ENCODE measurements around the gene SNRNP70.

SNRNP70 gene

GRCh38 chr19:49133621-49134454, 48.6 kb downstream of the SNRNP70 start:
- no peak overlapping the region for H3K4me2 ChIP-seq (ENCODE audit: low read length)
- TF ChIP-seq EZH2phosphoT487 (IDR thresholded peaks at IDR 0.05; ENCODE audit: borderline replicate concordance, low read length), result no peak
- no peak for TF ChIP-seq CTCF (IDR thresholded peaks at IDR 0.05; ENCODE audit: low read depth, low read length, poor library complexity, severe bottlenecking)
- no peaks in the 10 kb centered on the region for H3K9me3 ChIP-seq (ENCODE audit: control insufficient read depth, insufficient read depth, low read length)
- H3F3A ChIP-seq (ENCODE audit: control insufficient read depth, insufficient read depth), result 0 out of 2 replicates have a peak, but pooled peaks cover 3% of the 10 kb centered on the region
- no peaks in the 10 kb centered on the region for H3K79me2 ChIP-seq (ENCODE audit: control insufficient read depth, low read length)
- peaks cover 6% of the 10 kb centered on the region for H3K4me1 ChIP-seq (ENCODE audit: control insufficient read depth, low read length)
- H3K4me3 ChIP-seq (ENCODE audit: low read length), result no peak overlapping the region
- no peak overlapping the region for H3K27ac ChIP-seq (ENCODE audit: low read depth, low read length)
- no peaks in the 10 kb centered on the region for H3K27me3 ChIP-seq (ENCODE audit: control insufficient read depth, low read length)
- no peaks in the 10 kb centered on the region for H3K9me2 ChIP-seq (replicated peaks; ENCODE audit: control insufficient read depth, low read length)
- no peaks in the 10 kb centered on the region for H3K36me3 ChIP-seq (ENCODE audit: control insufficient read depth, low read length)
- no peaks in the 10 kb centered on the region for H4K20me1 ChIP-seq (ENCODE audit: control insufficient read depth, insufficient read depth, low read depth, low read length)

- Histone ChIP-seq H4K20me1 (ENCODE audit: control insufficient read depth, insufficient read depth, low read depth, low read length) (no peaks in the 10 kb centered on the region), H3K9me3 (ENCODE audit: control insufficient read depth, insufficient read depth, low read length) (no peaks in the 10 kb centered on the region), H3K4me1 (ENCODE audit: control insufficient read depth, low read length) (peaks cover 3% of the 10 kb centered on the region; the same call in 1 of the 2 replicates), H3K27me3 (ENCODE audit: control insufficient read depth, low read length) (no peaks in the 10 kb centered on the region), H3K79me2 (ENCODE audit: control insufficient read depth, low read length) (no peaks in the 10 kb centered on the region), H3K4me3 (ENCODE audit: low read length) (no peak overlapping the region), H3K9me2 (replicated peaks; ENCODE audit: control insufficient read depth, low read length) (no peaks in the 10 kb centered on the region), H3K27ac (ENCODE audit: low read depth, low read length) (no peak overlapping the region), H3F3A (ENCODE audit: control insufficient read depth, insufficient read depth) (0 out of 2 replicates have a peak, but pooled peaks cover 3% of the 10 kb centered on the region), H3K36me3 (ENCODE audit: control insufficient read depth, low read length) (no peaks in the 10 kb centered on the region), H3K4me2 (ENCODE audit: low read length) (no peak overlapping the region)
- TF ChIP-seq EZH2phosphoT487 (IDR thresholded peaks at IDR 0.05; ENCODE audit: borderline replicate concordance, low read length) (no peak), CTCF (IDR thresholded peaks at IDR 0.05; ENCODE audit: low read depth, low read length, poor library complexity, severe bottlenecking) (no peak)
These were observed 50.4 kb downstream of the SNRNP70 start for GRCh38 chr19:49135686-49136085.

GRCh38 chr19:49136771-49137171, 51.5 kb downstream of the SNRNP70 start:
- TF ChIP-seq EZH2phosphoT487 (IDR thresholded peaks at IDR 0.05; ENCODE audit: borderline replicate concordance, low read length) (no peak), CTCF (IDR thresholded peaks at IDR 0.05; ENCODE audit: low read depth, low read length, poor library complexity, severe bottlenecking) (no peak)
- H3K9me3 ChIP-seq (ENCODE audit: control insufficient read depth, insufficient read depth, low read length), result no peaks in the 10 kb centered on the region

More at GRCh38 chr19:49136771-49137171, 51.5 kb downstream of the SNRNP70 start:
- no peak overlapping the region for H3K4me2 ChIP-seq (ENCODE audit: low read length)
- H3K4me1 ChIP-seq (ENCODE audit: control insufficient read depth, low read length), result peaks cover 3% of the 10 kb centered on the region; the same call in 1 of the 2 replicates
- H3K79me2 ChIP-seq (ENCODE audit: control insufficient read depth, low read length), result no peaks in the 10 kb centered on the region
- no peaks in the 10 kb centered on the region for H3K27me3 ChIP-seq (ENCODE audit: control insufficient read depth, low read length)
- 0 out of 2 replicates have a peak, but pooled peaks cover 3% of the 10 kb centered on the region for H3F3A ChIP-seq (ENCODE audit: control insufficient read depth, insufficient read depth)
- no peaks in the 10 kb centered on the region for H3K9me2 ChIP-seq (replicated peaks; ENCODE audit: control insufficient read depth, low read length)
- no peak overlapping the region for H3K4me3 ChIP-seq (ENCODE audit: low read length)
- no peaks in the 10 kb centered on the region for H4K20me1 ChIP-seq (ENCODE audit: control insufficient read depth, insufficient read depth, low read depth, low read length)
- no peak overlapping the region for H3K27ac ChIP-seq (ENCODE audit: low read depth, low read length)
- H3K36me3 ChIP-seq (ENCODE audit: control insufficient read depth, low read length), result no peaks in the 10 kb centered on the region
